NB4 (cell line): ENCODE measurements around the gene APOE.

Source experiments
- POLR2A ChIP-seq: IDR thresholded peaks from 2 replicates; pipeline ENCODE4 v1.6.1; 2011; ENCODE audit warnings: mild to moderate bottlenecking; ENCODE audit not compliant: insufficient read length; ENCODE audit errors: extremely low read depth
- TF ChIP-seq, protein P1 (sequence below): IDR thresholded peaks from 2 replicates; pipeline ENCODE4 v1.6.1; 2011; ENCODE audit warnings: low read depth, low read length

DNA sequence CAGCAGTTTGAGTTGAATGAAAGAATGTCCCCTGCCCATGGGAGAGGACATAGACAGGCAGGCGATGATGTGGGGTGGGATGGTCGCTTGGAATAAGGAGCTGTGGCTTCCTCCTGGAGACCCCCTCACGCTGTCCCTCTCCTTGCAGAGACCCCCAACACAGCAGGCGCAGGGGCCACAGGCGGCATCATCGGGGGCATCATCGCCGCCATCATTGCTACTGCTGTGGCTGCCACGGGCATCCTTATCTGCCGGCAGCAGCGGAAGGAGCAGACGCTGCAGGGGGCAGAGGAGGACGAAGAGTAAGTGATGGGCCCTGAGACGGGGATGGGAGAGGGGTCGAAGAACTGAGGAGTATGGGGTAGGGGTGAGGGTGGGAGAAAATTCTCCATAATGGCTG is 23.5 kb upstream of the APOE start:
- TF ChIP-seq, protein P1, sequence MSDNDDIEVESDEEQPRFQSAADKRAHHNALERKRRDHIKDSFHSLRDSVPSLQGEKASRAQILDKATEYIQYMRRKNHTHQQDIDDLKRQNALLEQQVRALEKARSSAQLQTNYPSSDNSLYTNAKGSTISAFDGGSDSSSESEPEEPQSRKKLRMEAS = no peak
- no peak for TF ChIP-seq POLR2A
